Neural progenitor cell (in vitro differentiated cells): ENCODE results near the gene CXCL17. TPM values are rescaled to one million over a fixed set of nuclear protein-coding genes. Genes with fewer than 3 reads are reported as not detected.
"Not testable (repeated sequence)": the region's sequence is repeated elsewhere in the genome, so short reads cannot be mapped to it uniquely, and the experiment has no call there.

Source experiments
- DNase-seq: peaks from one replicate; pipeline ENCODE4 v3.0.0-alpha.2; 2016; ENCODE audit warnings: low spot score
- H2AFZ ChIP-seq: fragments of 200-600 bp; sonication (generic); replicated peaks from 2 replicates; pipeline ENCODE4 v1.6.1; 2016; ENCODE audit warnings: antibody characterized with exemption
- H3F3A ChIP-seq: fragments of 200-600 bp; sonication (generic); 2 replicates; pipeline ENCODE4 v1.6.1; 2016; ENCODE audit warnings: antibody characterized with exemption, low read depth
- H3K27ac ChIP-seq: fragments of 200-600 bp; sonication (generic); 2 replicates; pipeline ENCODE4 v1.5.1; 2016; ENCODE audit warnings: mild to moderate bottlenecking
- H3K27me3 ChIP-seq: fragments of 200-600 bp; sonication (generic); 2 replicates; pipeline ENCODE4 v1.6.1; 2016; ENCODE audit warnings: mild to moderate bottlenecking, moderate library complexity
- H3K36me3 ChIP-seq: fragments of 200-600 bp; sonication (generic); 2 replicates; pipeline ENCODE4 v1.5.1; 2016
- H3K4me1 ChIP-seq: fragments of 200-600 bp; sonication (generic); 2 replicates; pipeline ENCODE4 v1.6.1; 2016; ENCODE audit warnings: mixed run types
- H3K4me2 ChIP-seq: fragments of 200-600 bp; sonication (generic); 2 replicates; pipeline ENCODE4 v1.6.1; 2016
- H3K4me3 ChIP-seq: fragments of 200-600 bp; sonication (generic); 2 replicates; pipeline ENCODE4 v1.5.1; 2016
- H3K79me2 ChIP-seq: fragments of 200-600 bp; sonication (generic); 2 replicates; pipeline ENCODE4 v1.6.1; 2016; ENCODE audit warnings: low read depth
- H3K9ac ChIP-seq: fragments of 200-600 bp; sonication (generic); 2 replicates; pipeline ENCODE4 v1.6.1; 2016
- H3K9me3 ChIP-seq: fragments of 200-600 bp; sonication (generic); 2 replicates; pipeline ENCODE4 v1.5.1; 2016; ENCODE audit warnings: low read depth
- H4K20me1 ChIP-seq: fragments of 200-600 bp; sonication (generic); 2 replicates; pipeline ENCODE4 v1.6.1; 2016; ENCODE audit warnings: low read depth
- H3K27ac Mint-ChIP-seq: 3 replicates; pipeline ENCODE4 v1.8.0; 2021; ENCODE audit warnings: mixed read lengths
- H3K27me3 Mint-ChIP-seq: 2 replicates; pipeline ENCODE4 v1.8.0; 2022; ENCODE audit warnings: low read depth, mild to moderate bottlenecking, inconsistent platforms, moderate library complexity, mixed read lengths; ENCODE audit not compliant: insufficient read depth
- H3K36me3 Mint-ChIP-seq: 3 replicates; pipeline ENCODE4 v1.8.0; 2021; ENCODE audit warnings: mixed read lengths
- H3K4me1 Mint-ChIP-seq: 3 replicates; pipeline ENCODE4 v1.8.0; 2021; ENCODE audit warnings: mixed read lengths
- H3K4me3 Mint-ChIP-seq: 3 replicates; pipeline ENCODE4 v1.8.0; 2021; ENCODE audit warnings: mild to moderate bottlenecking, moderate library complexity, mixed read lengths
- H3K9me3 Mint-ChIP-seq: 3 replicates; pipeline ENCODE4 v1.8.0; 2020; ENCODE audit warnings: mixed read lengths
- EZH2 ChIP-seq: fragments of 200-600 bp; sonication (generic); IDR thresholded peaks from 2 replicates; pipeline ENCODE4 v1.6.1; 2017; ENCODE audit warnings: antibody characterized with exemption, mild to moderate bottlenecking, moderate library complexity
- EZH2phosphoT487 ChIP-seq: fragments of 200-600 bp; sonication (generic); IDR thresholded peaks from 2 replicates; pipeline ENCODE4 v1.6.1; 2017; ENCODE audit warnings: antibody characterized with exemption
- total RNA-seq: library from RNA; depleted of rRNA; stranded (reverse); fragments of >200 nt; gene quantifications from 2 replicates; pipeline ENCODE4 v1.2.3, GENCODE V29; 2015; ENCODE audit warnings: low replicate concordance
- TF ChIP-seq, protein P1 (sequence below): fragments of 200-600 bp; sonication (generic); IDR thresholded peaks from 2 replicates; pipeline ENCODE4 v1.5.1; 2017; ENCODE audit warnings: antibody characterized with exemption, mild to moderate bottlenecking

Gene CXCL17
- total RNA-seq, 1 donor from 2014 or later: not detected

DNA sequence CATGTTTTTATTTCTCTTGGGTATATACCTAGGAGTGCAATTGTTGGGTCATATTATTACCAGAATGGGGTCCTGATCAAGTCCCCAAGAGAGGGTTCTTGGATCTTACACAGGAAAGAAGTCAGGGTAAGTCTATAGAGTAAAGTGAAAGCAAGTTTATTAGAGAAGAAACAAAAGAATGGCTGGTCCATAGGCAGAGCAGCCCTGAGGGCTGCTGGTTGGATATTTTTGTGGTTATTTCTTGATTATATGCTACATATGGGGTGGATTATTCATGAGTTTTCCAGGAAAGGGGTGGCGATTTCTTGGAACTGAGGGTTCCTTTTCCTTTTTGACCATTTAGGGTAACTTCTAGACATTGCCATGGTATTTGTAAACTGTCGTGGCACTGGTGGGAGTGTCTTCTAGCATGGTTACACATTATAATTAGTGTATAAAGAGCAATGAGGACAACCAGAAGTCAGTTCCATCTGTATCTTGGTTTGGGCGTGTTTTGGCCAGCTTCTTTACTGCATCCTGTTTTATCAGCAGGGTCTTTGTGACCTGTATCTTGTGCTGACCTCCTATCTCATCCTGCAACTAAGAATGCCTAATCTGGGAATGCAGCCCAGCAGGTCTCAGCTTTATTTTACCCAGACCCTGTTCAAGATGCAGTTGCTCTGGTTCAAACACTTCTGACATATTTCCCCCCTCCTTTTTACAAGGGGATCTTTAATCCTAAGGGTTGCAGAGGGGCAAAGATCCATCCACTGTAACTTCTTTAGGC is 44.5 kb upstream of the CXCL17 start:
- H3K27me3 Mint-ChIP-seq: peaks cover 4% of the 10 kb centered on the region
- H3K4me3 Mint-ChIP-seq: no peak overlapping the region
- peaks cover 4% of the 10 kb centered on the region for H3K4me1 Mint-ChIP-seq
- no peaks in the 10 kb centered on the region for H3K9me3 Mint-ChIP-seq
- peaks cover 7% of the 10 kb centered on the region for H3K4me1 ChIP-seq
- H3K36me3 ChIP-seq: no peaks in the 10 kb centered on the region
- no peaks in the 10 kb centered on the region for H3K36me3 Mint-ChIP-seq
- no peaks in the 10 kb centered on the region for H3K27me3 ChIP-seq
- no peaks in the 10 kb centered on the region for H3K9me3 ChIP-seq
- no peak overlapping the region for H3K4me2 ChIP-seq
- H3K79me2 ChIP-seq: no peaks in the 10 kb centered on the region
- no peak for DNase-seq
- H3K27ac Mint-ChIP-seq: no peak overlapping the region
- H3K9ac ChIP-seq: no peak overlapping the region
- TF ChIP-seq EZH2phosphoT487: no peak
- TF ChIP-seq EZH2: no peak
- TF ChIP-seq, protein P1, sequence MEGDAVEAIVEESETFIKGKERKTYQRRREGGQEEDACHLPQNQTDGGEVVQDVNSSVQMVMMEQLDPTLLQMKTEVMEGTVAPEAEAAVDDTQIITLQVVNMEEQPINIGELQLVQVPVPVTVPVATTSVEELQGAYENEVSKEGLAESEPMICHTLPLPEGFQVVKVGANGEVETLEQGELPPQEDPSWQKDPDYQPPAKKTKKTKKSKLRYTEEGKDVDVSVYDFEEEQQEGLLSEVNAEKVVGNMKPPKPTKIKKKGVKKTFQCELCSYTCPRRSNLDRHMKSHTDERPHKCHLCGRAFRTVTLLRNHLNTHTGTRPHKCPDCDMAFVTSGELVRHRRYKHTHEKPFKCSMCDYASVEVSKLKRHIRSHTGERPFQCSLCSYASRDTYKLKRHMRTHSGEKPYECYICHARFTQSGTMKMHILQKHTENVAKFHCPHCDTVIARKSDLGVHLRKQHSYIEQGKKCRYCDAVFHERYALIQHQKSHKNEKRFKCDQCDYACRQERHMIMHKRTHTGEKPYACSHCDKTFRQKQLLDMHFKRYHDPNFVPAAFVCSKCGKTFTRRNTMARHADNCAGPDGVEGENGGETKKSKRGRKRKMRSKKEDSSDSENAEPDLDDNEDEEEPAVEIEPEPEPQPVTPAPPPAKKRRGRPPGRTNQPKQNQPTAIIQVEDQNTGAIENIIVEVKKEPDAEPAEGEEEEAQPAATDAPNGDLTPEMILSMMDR: no peak
- no peak overlapping the region for H2AFZ ChIP-seq
- H4K20me1 ChIP-seq: no peaks in the 10 kb centered on the region
- H3K4me3 ChIP-seq: no peak overlapping the region
- H3F3A ChIP-seq: no peaks in the 10 kb centered on the region
- no peak overlapping the region for H3K27ac ChIP-seq

DNA sequence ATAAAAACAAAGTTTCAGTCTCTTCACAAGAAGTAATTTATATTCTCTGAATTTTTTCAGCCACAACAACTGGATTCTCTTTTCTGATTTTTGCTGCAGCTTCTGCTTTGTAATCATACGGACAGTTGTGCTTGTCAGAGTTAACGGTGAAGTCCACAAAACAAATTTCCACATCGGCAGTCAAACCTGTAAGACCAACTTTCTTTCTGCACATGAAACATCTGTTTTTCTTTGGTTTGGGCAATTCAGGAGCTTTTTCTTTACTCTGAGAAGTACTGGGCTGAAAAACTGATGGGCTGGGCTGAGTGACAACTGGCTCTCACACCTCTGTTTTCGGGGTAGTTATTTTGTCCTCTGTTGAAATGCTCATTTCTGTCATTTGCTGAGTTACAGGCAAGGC is 42.3 kb upstream of the CXCL17 start:
- H3K4me2 ChIP-seq, H2AFZ ChIP-seq, H3K4me3 Mint-ChIP-seq, H3K9me3 Mint-ChIP-seq, H3F3A ChIP-seq, H3K27me3 ChIP-seq, H3K9ac ChIP-seq, H3K79me2 ChIP-seq, H3K9me3 ChIP-seq, H3K4me3 ChIP-seq, H3K4me1 ChIP-seq, H3K27ac ChIP-seq, H3K27me3 Mint-ChIP-seq, H4K20me1 ChIP-seq, H3K36me3 ChIP-seq, DNase-seq, H3K36me3 Mint-ChIP-seq, H3K4me1 Mint-ChIP-seq: not testable (repeated sequence)
- peak overlapping the region; percentile 46 for H3K27ac Mint-ChIP-seq

DNA sequence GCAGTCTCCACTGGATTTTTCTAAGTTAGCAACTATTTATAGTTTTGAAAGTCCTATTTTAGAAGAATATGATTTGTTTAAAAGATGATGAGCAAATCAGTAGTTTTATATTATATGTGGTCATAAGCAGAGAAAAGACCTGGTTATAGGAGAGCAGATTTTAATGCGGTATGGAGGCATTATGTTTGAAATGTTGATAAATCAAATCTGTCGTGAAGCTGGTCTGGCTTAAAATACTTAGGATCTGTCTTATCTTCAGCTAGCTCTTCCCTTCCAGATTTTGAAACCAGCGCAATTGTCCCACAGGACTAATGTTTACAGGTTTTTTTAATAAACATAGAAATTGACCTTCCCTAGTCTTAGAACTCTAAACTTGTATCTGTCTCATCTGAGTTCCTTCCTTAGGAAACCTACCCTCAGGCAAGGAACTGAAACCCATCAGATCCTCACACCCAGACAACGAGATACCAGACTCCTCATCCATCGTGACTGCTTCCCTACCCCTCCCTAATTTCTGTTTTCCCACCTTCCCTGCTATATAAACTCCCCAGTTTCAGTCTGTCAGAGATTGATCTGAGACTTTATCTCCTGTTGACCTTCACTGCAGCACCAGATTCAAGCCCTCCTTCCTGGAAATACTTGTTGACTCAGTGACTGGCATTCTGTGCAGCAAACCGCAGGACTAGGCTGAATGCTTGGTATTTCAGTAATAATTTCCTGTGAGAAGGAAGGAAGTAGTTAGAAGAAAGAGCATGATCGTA is 37.8 kb upstream of the CXCL17 start:
- Histone ChIP-seq H3K9me3 (no peaks in the 10 kb centered on the region), H3F3A (no peaks in the 10 kb centered on the region), H4K20me1 (no peaks in the 10 kb centered on the region), H3K4me2 (no peak overlapping the region), H3K36me3 (no peaks in the 10 kb centered on the region), H3K4me1 (peaks cover 2% of the 10 kb centered on the region), H3K4me3 (no peak overlapping the region), H3K27ac (no peak overlapping the region), H2AFZ (no peak overlapping the region), H3K9ac (no peak overlapping the region), H3K79me2 (no peaks in the 10 kb centered on the region), H3K27me3 (no peaks in the 10 kb centered on the region)
- H3K36me3 Mint-ChIP-seq: no peaks in the 10 kb centered on the region
- H3K4me1 Mint-ChIP-seq: peaks cover 2% of the 10 kb centered on the region
- no peaks in the 10 kb centered on the region for H3K9me3 Mint-ChIP-seq
- TF ChIP-seq, protein P1: no peak
- TF ChIP-seq EZH2phosphoT487 (no peak), EZH2 (no peak)
- no peak for DNase-seq
- no peak overlapping the region for H3K4me3 Mint-ChIP-seq
- no peak overlapping the region for H3K27ac Mint-ChIP-seq
- no peaks in the 10 kb centered on the region for H3K27me3 Mint-ChIP-seq

DNA sequence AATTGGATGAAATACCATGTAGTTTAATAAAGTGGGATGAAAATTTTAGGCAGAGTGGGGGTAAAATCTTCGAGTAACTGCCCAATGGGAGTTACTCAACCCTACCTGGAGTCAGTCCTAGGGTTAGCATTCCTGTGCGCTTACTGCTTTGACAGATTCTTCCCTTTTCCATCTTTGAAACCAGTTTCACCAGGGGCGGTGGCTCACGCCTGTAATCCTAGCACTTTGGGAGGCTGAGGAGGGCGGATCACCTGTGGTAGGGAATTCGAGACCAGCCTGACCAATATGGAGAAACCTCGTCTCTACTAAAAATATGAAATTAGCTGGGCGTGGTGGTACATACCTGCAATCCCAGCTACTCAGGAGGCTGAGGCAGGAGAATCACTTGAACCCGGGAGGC is 37.0 kb upstream of the CXCL17 start:
- H3K9me3 ChIP-seq: no peaks in the 10 kb centered on the region
- H3K4me2 ChIP-seq: no peak overlapping the region
- H3F3A ChIP-seq: peaks cover 3% of the 10 kb centered on the region
- peaks cover 10% of the 10 kb centered on the region for H3K4me1 ChIP-seq
- no peaks in the 10 kb centered on the region for H3K36me3 Mint-ChIP-seq
- H3K79me2 ChIP-seq: no peaks in the 10 kb centered on the region
- H3K27ac Mint-ChIP-seq: no peak overlapping the region
- no peak overlapping the region for H2AFZ ChIP-seq
- no peaks in the 10 kb centered on the region for H3K36me3 ChIP-seq
- DNase-seq: no peak
- no peaks in the 10 kb centered on the region for H3K9me3 Mint-ChIP-seq
- no peak overlapping the region for H3K4me3 ChIP-seq
- H3K27me3 ChIP-seq: no peaks in the 10 kb centered on the region
- TF ChIP-seq EZH2 (no peak), EZH2phosphoT487 (no peak)
- TF ChIP-seq, protein P1: no peak
- H3K9ac ChIP-seq: no peak overlapping the region
- H3K27ac ChIP-seq: no peak overlapping the region
- H3K4me1 Mint-ChIP-seq: peaks cover 4% of the 10 kb centered on the region
- H3K4me3 Mint-ChIP-seq: no peak overlapping the region
- H3K27me3 Mint-ChIP-seq: no peaks in the 10 kb centered on the region
- no peaks in the 10 kb centered on the region for H4K20me1 ChIP-seq
